GM23248 (cell line): ENCODE measurements around the gene TNRC6C.

ENCODE experiments used
- EZH2 ChIP-seq: fragments of 200-600 bp; sonication (generic); IDR thresholded peaks from 2 replicates; pipeline ENCODE4 v1.6.1; 2018; ENCODE audit warnings: antibody characterized with exemption, mild to moderate bottlenecking; ENCODE audit not compliant: insufficient read depth, poor library complexity, severe bottlenecking
- EZH2phosphoT487 ChIP-seq: fragments of 200-600 bp; sonication (generic); IDR thresholded peaks from 2 replicates; pipeline ENCODE4 v1.6.1; 2018; ENCODE audit warnings: antibody characterized with exemption, moderate library complexity, mild to moderate bottlenecking, low read depth; ENCODE audit not compliant: insufficient read depth

DNA sequence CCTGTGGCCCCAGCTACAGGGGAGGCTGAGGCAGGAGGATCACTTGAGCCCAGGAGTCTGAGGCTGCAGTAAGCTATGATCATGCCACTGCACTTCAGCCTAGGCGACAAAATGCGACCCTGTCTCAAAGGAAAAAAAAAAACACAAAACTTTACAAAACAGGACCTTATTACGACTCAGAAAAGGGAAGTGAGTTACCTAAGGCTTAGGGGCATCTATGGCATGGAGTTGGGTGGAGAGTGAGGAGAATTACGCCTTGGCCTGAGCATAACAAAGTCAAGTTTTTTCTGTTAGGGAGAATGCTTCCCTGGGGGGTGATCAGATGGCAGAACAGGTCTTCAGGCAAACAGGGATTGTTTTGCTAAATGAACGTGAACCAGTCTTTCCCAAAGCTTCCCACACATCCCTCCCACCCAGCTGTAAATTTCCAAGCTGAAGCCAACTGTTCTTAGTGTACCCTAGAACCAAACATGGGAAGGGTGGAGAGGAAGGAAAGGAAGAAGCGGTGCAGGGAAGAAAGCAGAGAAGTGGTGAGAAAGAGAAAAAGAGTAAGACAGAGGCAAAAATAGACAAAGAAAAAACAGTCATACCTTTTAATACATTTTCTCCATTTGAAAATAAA is 24.6 kb upstream of the TNRC6C start:
- no peak for TF ChIP-seq EZH2
- no peak for TF ChIP-seq EZH2phosphoT487
